Measurements from ENCODE around the gene ATP11A.

Gene ATP11A

DNA sequence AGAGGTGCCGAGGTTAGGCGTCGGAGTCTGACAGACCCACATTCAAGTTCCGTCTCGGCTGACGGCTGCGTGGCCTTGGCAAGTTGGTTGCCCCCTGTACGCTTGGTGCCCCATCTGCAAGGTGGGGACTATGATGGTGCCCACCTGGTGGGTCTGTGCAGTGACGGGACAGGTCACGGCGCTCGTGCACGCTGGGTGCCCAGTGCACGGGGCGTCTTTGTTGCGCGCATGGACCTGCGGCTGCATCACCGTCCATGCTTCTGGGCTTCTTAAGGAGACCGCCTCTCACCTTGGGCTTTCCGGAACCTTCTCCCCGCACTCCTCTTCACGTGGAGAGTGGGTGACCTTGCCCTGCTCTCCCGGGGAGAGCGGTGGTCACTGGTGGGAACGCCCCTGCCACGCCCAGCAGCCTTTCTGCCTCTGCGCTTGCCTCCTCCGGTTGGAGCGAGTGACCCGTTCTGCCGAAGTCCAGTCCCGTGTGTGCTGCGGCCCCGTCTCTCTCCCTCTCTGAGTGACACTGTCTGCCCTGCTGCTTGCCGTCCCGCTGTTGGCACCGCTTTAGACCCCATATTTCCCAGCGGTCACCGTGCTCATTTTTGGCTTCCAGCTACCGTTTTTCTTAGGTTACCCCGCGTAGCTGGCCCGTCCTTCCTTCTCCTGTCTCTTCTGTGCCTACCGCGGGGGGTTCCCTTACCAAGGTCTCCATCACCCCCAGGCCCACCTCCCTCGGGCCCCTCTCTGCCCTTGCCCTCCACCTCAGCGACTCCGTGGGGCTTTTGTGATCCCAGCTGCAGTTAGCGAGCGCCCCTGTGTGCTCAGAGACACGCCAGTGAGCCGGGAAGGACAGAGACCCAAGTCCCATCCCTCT, 6.4 kb downstream of the ATP11A start:
- no peak for DNase-seq (ENCODE audit: low read depth)

DNA sequence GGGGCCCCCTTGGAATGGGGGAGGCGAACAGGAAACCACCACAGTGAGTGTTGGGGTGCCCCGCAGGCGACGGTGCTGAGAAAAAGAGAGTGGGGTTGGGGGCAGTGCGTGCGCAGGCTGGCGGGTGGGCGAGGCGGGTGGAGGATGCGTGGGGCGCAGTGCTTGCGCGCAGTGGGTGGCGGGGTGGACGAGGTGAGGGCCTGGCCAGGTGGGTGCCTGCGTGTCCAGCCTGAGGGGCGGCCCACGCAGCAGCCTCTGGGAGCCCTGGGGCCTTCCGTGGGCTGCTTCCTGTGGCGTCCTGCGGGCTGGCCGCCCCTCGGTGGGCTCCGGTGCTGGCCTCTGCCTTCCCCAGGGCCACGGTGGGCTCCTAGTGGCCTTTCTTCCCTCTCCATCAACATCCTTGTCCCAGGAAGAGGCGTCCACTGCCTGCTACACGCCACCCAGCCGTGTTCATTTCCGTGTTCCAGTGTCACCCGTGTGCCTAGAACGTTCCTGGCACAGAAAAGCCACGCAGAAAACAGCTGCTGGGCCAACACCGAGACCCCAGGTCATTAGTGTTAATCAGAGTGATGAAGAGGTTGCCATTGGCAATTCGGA, 7.1 kb downstream of the ATP11A start:
- H3K9me3 ChIP-seq (ENCODE audit: control insufficient read depth, low read length), result no peaks in the 10 kb centered on the region
- peaks cover 23% of the 10 kb centered on the region for H3K4me1 ChIP-seq (ENCODE audit: control insufficient read depth, insufficient read depth, low read length)
- no peaks in the 10 kb centered on the region for H3K27me3 ChIP-seq (replicated peaks; ENCODE audit: control insufficient read depth, insufficient read depth, low read length)
- no peak for DNase-seq (ENCODE audit: low read depth)
- H3K4me3 ChIP-seq (ENCODE audit: low read length), result no peak overlapping the region
- no peaks in the 10 kb centered on the region for H3K36me3 ChIP-seq (ENCODE audit: control insufficient read depth, insufficient read depth, low read length, severe bottlenecking)
- H3K9ac ChIP-seq (ENCODE audit: low read length), result no peak overlapping the region

More for the DNA sequence above, 6.4 kb downstream of the ATP11A start:
- Histone ChIP-seq H3K4me3 (ENCODE audit: low read length) (no peak overlapping the region), H3K9ac (ENCODE audit: low read length) (no peak overlapping the region), H3K36me3 (ENCODE audit: control insufficient read depth, insufficient read depth, low read length, severe bottlenecking) (no peaks in the 10 kb centered on the region), H3K9me3 (ENCODE audit: control insufficient read depth, low read length) (no peaks in the 10 kb centered on the region), H3K27me3 (replicated peaks; ENCODE audit: control insufficient read depth, insufficient read depth, low read length) (no peaks in the 10 kb centered on the region), H3K4me1 (ENCODE audit: control insufficient read depth, insufficient read depth, low read length) (peaks cover 30% of the 10 kb centered on the region)

DNA sequence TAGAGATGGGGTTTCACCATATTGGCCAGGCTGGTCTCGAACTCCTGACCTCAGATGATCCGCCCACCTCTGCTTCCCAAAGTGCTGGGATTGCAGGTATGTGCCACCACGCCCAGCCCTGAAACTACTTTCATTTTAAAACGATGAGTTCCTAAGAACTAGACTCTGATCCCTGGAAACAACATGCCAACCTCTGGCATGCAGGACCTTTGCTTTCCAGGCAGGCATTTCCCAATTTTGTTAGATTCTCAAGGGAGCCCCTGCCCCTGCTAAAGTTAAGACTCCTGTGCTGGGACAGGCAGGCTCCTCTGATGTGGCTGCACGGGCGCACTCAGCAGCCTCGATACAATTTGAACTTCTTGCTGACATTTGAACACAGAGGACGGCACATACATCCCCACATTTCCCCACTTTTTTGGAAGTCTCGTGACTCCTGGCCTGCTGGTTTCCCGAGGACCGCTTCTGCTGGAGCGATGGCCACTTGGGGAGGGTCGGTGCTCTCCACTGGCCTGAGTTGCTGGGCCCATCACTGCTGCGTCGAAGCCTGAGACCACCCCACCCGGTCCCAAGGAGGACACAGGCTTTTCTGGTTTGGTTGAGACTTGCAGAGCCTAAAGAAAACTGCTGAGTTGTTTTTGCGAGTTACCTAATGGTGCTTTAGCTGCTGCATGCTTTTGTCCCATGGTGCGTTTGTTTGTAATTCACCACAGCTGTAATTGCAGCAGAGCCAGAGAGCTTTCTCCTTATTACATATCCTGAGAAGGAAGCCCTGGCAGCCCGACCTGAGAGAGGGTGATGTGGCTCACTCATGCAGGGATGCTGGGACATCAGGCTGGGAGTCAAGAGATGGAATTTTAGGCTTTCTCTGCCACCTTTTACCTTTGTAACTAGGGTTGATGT, 8.2 kb downstream of the ATP11A start:
- peak; percentile 36 for DNase-seq (ENCODE audit: low read depth)
- peak overlapping the region; percentile 60 for H3K4me3 ChIP-seq (ENCODE audit: low read length)
- H3K9me3 ChIP-seq (ENCODE audit: control insufficient read depth, low read length), result no peaks in the 10 kb centered on the region
- H3K27me3 ChIP-seq (replicated peaks; ENCODE audit: control insufficient read depth, insufficient read depth, low read length), result no peaks in the 10 kb centered on the region
- peak overlapping the region; percentile 63 for H3K9ac ChIP-seq (ENCODE audit: low read length)
- no peaks in the 10 kb centered on the region for H3K36me3 ChIP-seq (ENCODE audit: control insufficient read depth, insufficient read depth, low read length, severe bottlenecking)
- peaks cover 21% of the 10 kb centered on the region for H3K4me1 ChIP-seq (ENCODE audit: control insufficient read depth, insufficient read depth, low read length)

DNA sequence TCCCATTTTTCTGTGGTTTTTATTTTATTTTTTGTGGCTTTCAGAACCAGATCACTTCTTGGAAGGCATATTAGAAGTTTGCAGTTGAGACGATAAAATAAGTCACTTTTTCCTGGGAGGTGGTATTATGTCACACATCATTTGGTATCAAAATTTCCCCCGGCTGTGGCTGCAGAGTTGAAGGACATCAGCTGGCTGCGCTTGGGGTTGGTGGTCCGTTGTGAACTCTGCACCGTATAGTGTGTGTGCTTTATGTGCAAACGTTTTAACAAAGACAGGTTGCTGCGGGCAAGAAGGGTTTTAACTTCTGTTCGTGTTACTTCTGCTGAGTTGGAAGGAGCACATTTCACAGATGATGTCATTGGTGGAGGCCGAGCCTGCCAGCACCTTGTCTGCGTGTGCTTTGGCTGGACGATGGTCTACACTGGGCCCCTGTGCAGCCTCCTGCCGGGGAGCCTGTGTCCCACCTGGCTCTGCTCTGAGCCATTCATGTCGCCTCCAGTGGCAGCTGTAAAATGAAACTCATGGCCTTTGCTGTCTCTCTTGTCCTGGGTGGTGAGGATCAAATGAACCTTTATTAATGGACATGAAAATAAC, 9.6 kb downstream of the ATP11A start:
- H3K4me1 ChIP-seq (ENCODE audit: control insufficient read depth, insufficient read depth, low read length), result peaks cover 14% of the 10 kb centered on the region
- no peaks in the 10 kb centered on the region for H3K36me3 ChIP-seq (ENCODE audit: control insufficient read depth, insufficient read depth, low read length, severe bottlenecking)
- no peak for DNase-seq (ENCODE audit: low read depth)
- no peak overlapping the region for H3K9ac ChIP-seq (ENCODE audit: low read length)
- no peaks in the 10 kb centered on the region for H3K9me3 ChIP-seq (ENCODE audit: control insufficient read depth, low read length)
- H3K27me3 ChIP-seq (replicated peaks; ENCODE audit: control insufficient read depth, insufficient read depth, low read length), result no peaks in the 10 kb centered on the region
- H3K4me3 ChIP-seq (ENCODE audit: low read length), result no peak overlapping the region

DNA sequence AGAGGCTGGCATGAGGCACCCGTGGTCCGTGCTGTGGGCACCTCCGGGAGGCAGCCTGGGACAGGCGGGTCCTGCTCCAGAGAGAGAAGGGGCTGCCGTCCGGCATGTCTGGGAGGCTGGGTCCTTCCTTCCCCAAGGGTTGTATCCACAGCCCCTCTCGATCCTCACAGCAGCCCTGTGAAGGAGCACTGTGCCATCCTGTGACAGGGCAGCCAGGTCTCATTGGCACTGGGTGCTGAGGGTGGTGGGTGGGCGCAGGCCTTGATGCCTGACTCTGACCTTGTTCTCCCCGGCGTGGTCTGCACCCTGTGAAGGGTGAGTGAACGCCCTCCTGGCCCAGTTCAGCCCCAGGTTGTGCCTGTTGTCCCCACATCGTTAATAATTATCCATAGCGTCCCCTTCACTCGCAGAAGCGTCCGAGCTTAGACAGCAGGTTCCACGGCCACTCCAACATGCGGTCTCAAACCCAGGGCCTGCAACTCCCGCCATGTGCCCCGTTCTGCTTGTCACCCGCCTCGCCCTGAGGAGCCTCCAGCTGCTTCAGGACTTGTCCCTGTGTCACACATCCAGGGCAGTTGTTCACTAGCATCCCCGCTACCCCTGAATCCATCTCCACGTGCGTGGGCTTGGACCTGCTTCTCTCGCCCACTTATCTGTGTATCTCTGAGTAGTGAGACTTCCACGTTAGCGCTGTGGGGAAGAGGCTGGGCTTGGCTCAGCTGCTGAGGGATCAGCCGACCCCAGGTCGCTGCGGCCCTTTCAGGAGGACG, 10.6 kb downstream of the ATP11A start:
- H3K4me1 ChIP-seq (ENCODE audit: control insufficient read depth, insufficient read depth, low read length), result peaks cover 14% of the 10 kb centered on the region
- DNase-seq (ENCODE audit: low read depth), result no peak

DNA sequence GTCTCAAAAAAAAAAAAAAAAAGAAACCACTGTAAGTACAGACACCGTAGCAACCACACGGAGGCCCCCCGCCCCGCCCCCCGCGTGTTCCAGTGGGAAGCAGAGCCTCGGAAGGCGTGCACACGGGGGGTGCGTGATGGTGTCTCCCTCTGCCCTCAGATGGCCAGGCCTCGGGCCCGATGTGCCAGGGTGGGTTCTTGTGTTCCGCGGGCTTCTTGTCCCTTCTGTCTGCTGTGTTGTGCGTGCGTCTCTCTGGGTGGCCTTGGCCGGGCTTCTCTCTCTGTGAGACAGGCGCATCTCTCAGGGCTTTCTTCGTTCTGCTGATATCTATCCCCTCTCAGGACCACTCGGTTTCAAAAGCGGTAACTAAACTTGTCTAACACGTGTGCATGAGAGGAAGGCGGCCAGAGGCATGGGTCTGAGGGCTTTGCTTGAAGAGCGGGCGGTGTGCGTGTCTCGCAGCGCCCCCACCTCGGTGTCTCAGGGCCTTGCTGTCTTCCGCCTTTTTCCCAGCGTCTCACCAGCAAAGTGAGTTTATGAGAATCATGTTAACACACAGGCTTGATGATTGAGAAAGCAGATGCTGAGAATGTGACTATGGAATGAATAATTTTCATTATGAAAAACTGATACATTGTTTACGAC, 12.6 kb downstream of the ATP11A start:
- no peaks in the 10 kb centered on the region for H3K9me3 ChIP-seq (ENCODE audit: control insufficient read depth, low read length)
- no peak overlapping the region for H3K4me3 ChIP-seq (ENCODE audit: low read length)
- no peaks in the 10 kb centered on the region for H3K27me3 ChIP-seq (replicated peaks; ENCODE audit: control insufficient read depth, insufficient read depth, low read length)
- no peaks in the 10 kb centered on the region for H3K36me3 ChIP-seq (ENCODE audit: control insufficient read depth, insufficient read depth, low read length, severe bottlenecking)
- H3K4me1 ChIP-seq (ENCODE audit: control insufficient read depth, insufficient read depth, low read length), result peaks cover 11% of the 10 kb centered on the region
- no peak overlapping the region for H3K9ac ChIP-seq (ENCODE audit: low read length)
- DNase-seq (ENCODE audit: low read depth), result no peak

More for the DNA sequence above, 10.6 kb downstream of the ATP11A start:
- H3K9me3 ChIP-seq (ENCODE audit: control insufficient read depth, low read length), result no peaks in the 10 kb centered on the region
- H3K9ac ChIP-seq (ENCODE audit: low read length), result no peak overlapping the region
- H3K4me3 ChIP-seq (ENCODE audit: low read length), result no peak overlapping the region
- H3K36me3 ChIP-seq (ENCODE audit: control insufficient read depth, insufficient read depth, low read length, severe bottlenecking), result no peaks in the 10 kb centered on the region
- H3K27me3 ChIP-seq (replicated peaks; ENCODE audit: control insufficient read depth, insufficient read depth, low read length), result no peaks in the 10 kb centered on the region

DNA sequence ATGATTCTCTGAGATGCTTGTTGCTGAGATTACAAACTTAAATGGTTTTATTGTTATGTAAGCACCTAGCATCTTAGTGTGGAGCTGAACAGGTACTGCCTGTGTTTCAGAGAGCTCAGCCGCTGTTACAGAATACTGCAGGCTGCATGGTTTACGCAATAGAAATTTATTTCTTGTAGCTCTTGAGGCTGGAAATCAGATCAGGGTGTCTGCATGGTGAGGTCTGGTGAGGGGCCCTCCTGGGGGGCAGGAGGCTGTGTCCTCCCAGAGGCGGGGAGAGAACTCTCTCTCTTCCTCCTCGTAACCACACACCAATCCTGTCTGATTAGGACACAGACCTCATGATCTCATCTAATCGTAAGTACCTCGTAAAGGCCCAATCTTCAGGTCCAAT, 13.1 kb downstream of the ATP11A start:
- Histone ChIP-seq H3K36me3 (ENCODE audit: control insufficient read depth, insufficient read depth, low read length, severe bottlenecking) (no peaks in the 10 kb centered on the region), H3K9me3 (ENCODE audit: control insufficient read depth, low read length) (no peaks in the 10 kb centered on the region), H3K9ac (ENCODE audit: low read length) (no peak overlapping the region), H3K4me3 (ENCODE audit: low read length) (no peak overlapping the region), H3K4me1 (ENCODE audit: control insufficient read depth, insufficient read depth, low read length) (peaks cover 6% of the 10 kb centered on the region), H3K27me3 (replicated peaks; ENCODE audit: control insufficient read depth, insufficient read depth, low read length) (no peaks in the 10 kb centered on the region)
- no peak for DNase-seq (ENCODE audit: low read depth)

DNA sequence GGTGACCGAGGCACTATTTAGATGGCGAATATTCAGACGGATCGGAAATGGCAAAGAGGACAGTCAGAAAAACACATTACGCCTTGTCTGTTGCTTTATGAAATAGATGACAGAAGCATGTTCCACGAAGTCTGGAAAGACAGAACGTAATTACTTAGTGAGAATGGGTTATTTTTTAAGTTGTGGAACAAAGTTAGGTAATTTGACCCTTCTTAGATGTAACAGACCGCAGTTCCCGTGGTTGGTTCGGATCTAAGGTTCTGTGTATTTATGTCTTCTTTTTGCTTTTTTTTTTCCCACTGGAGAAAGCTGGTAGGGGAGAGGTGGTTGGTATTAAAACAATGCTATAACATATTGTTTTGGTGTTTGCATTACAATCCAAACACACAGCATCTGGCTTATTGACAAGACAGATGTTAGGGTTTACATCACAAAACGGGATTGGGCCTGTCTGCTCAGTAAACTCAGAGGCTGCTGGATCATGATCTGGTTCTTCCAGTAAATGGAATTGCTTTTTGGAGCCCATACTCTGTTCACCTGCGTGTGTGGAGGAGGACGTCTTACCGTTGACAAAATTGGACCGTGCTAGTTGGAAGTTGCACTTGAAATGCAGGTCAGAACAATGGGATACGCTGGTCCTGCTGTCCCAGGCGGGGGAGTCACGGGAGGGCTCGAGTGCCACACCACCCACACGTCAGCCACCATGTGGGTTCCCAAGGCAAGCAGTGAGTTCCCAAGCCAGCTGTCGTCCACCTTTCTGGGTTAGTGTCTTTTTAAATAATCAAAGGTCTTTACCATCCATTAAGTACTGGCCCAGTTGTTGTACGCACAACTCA, 13.8 kb downstream of the ATP11A start:
- Histone ChIP-seq H3K36me3 (ENCODE audit: control insufficient read depth, insufficient read depth, low read length, severe bottlenecking) (no peaks in the 10 kb centered on the region), H3K9ac (ENCODE audit: low read length) (no peak overlapping the region), H3K4me1 (ENCODE audit: control insufficient read depth, insufficient read depth, low read length) (no peaks in the 10 kb centered on the region), H3K27me3 (replicated peaks; ENCODE audit: control insufficient read depth, insufficient read depth, low read length) (no peaks in the 10 kb centered on the region), H3K4me3 (ENCODE audit: low read length) (no peak overlapping the region), H3K9me3 (ENCODE audit: control insufficient read depth, low read length) (no peaks in the 10 kb centered on the region)
- no peak for DNase-seq (ENCODE audit: low read depth)

DNA sequence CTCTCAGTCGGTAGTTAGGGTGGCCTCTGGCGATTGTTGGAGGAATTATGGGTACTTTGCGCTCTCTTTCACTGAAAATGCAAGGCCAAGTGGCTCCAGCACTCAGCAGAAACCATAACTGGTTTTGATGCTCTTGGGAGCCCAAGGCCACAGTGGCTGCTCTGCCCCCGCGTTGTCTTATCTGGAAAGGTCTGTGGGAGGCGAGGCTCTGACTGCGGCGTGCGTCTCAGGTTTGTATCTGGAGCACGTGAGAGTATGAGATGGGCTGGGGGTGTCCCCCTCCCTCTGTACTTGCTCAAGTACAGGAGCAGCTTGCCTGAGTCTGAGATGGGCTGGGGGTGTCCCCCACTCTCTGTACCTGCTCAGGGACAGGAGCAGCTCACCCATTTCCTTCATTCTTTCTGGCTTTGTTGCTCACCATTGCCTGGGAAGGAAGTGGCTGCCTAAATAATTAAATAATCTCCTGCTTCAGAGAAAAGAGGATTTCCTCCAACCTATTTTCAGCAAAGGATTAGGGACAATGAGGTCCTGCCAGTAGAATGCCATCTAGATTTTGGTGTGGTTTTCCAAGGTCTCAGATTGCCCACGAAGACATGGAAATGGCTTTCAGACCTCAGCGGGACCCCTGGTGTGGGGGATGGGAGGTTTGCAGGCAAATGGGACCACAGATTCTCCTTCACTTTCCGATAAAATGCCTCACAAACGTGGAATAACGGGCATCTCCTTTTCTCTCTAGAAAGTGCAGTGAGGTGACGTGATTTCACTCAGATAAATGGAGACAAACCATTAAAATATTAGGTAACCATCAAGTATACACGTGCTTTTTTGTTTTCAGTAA, 14.7 kb downstream of the ATP11A start:
- no peak overlapping the region for H3K4me3 ChIP-seq (ENCODE audit: low read length)
- H3K36me3 ChIP-seq (ENCODE audit: control insufficient read depth, insufficient read depth, low read length, severe bottlenecking), result no peaks in the 10 kb centered on the region
- H3K27me3 ChIP-seq (replicated peaks; ENCODE audit: control insufficient read depth, insufficient read depth, low read length), result no peaks in the 10 kb centered on the region
- DNase-seq (ENCODE audit: low read depth), result no peak
- no peaks in the 10 kb centered on the region for H3K9me3 ChIP-seq (ENCODE audit: control insufficient read depth, low read length)
- no peaks in the 10 kb centered on the region for H3K4me1 ChIP-seq (ENCODE audit: control insufficient read depth, insufficient read depth, low read length)
- no peak overlapping the region for H3K9ac ChIP-seq (ENCODE audit: low read length)
